HepG2 (cell line): ENCODE data around the gene SNX9. TPM values are rescaled to one million over a fixed set of nuclear protein-coding genes. Genes with fewer than 3 reads are reported as not detected.
A peak's percentile ranks its signal among the peaks of the same experiment; 100 is the strongest.

Experiments used
- CHD4 ChIP-seq: fragments of 200-600 bp; sonication (generic); IDR thresholded peaks from 2 replicates; pipeline ENCODE4 v1.7.0; 2017; ENCODE audit warnings: mild to moderate bottlenecking, low read length, borderline replicate concordance
- FOSL2 ChIP-seq: sonication (generic); formaldehyde crosslinking; IDR thresholded peaks from 2 replicates; pipeline ENCODE4 v1.4.0; 2020; ENCODE audit warnings: missing genetic modification reagents
- HMGA1 ChIP-seq: sonication (generic); formaldehyde crosslinking; conservative IDR thresholded peaks from 2 replicates; pipeline ENCODE4 v1.4.0; 2020; ENCODE audit warnings: missing genetic modification reagents
- SCMH1 ChIP-seq: sonication (generic); formaldehyde crosslinking; IDR thresholded peaks from 2 replicates; pipeline ENCODE4 v1.9.0; 2021; ENCODE audit warnings: missing genetic modification reagents, mild to moderate bottlenecking, borderline replicate concordance
- SNRNP70 ChIP-seq: fragments of 200-400 bp; formaldehyde crosslinking; IDR thresholded peaks from 2 replicates; pipeline ENCODE4 v1.6.1; 2017; ENCODE audit warnings: mild to moderate bottlenecking, low read depth, low read length, moderate library complexity
- XBP1 ChIP-seq: sonication (generic); formaldehyde crosslinking; IDR thresholded peaks from 2 replicates; pipeline ENCODE4 v1.5.0; 2020; ENCODE audit warnings: missing genetic modification reagents
- ZBTB49 ChIP-seq: sonication (generic); formaldehyde crosslinking; IDR thresholded peaks from 2 replicates; pipeline ENCODE4 v1.4.0; 2020; ENCODE audit warnings: missing genetic modification reagents, borderline replicate concordance
- ZNF225 ChIP-seq: sonication (generic); formaldehyde crosslinking; IDR thresholded peaks from 2 replicates; pipeline ENCODE4 v1.4.0; 2020; ENCODE audit warnings: mild to moderate bottlenecking, missing genetic modification reagents
- ZNF30 ChIP-seq: sonication (generic); formaldehyde crosslinking; IDR thresholded peaks from 2 replicates; pipeline ENCODE4 v1.5.0; 2020; ENCODE audit warnings: mild to moderate bottlenecking, missing genetic modification reagents
- ZNF564 ChIP-seq: sonication (generic); formaldehyde crosslinking; IDR thresholded peaks from 2 replicates; pipeline ENCODE4 v1.8.1; 2023; ENCODE audit warnings: mild to moderate bottlenecking, missing genetic modification reagents
- ZNF737 ChIP-seq: sonication (generic); formaldehyde crosslinking; IDR thresholded peaks from 2 replicates; pipeline ENCODE4 v1.5.0; 2020; ENCODE audit warnings: missing genetic modification reagents, mild to moderate bottlenecking, borderline replicate concordance
- ZNF775 ChIP-seq: sonication (generic); formaldehyde crosslinking; IDR thresholded peaks from 2 replicates; pipeline ENCODE4 v1.4.0; 2020; ENCODE audit warnings: missing genetic modification reagents, mild to moderate bottlenecking, moderate library complexity, borderline replicate concordance
- polyA plus RNA-seq, 8 experiments: library from polyadenylated mRNA; depleted of rRNA in 3 of 8; stranded (reverse) in 7 of 8; unstranded in 1 of 8; fragments of >200 nt; fragmentation: Illumina TruSeq in 4 of 8; extraction: Trizol in 4 of 8; gene quantifications; 2 replicates each; pipeline versions ENCODE4 v1.2.1 to v1.2.3, GENCODE V29; 2011 to 2016; ENCODE audit warnings: low read depth in 4 of 8, missing spikeins in 1 of 8, mixed read lengths in 1 of 8; ENCODE audit not compliant: insufficient read depth in 1 of 8
- total RNA-seq, 5 experiments: library from RNA; depleted of rRNA; stranded (reverse); fragments of >200 nt; fragmentation: Illumina TruSeq; extraction: Trizol; gene quantifications; 2 replicates each; pipeline ENCODE4 v1.2.3, GENCODE V29; 2016; ENCODE audit warnings: low read depth in 1 of 5
- TF ChIP-seq, protein P1 (sequence below): sonication (generic); formaldehyde crosslinking; IDR thresholded peaks from 2 replicates; pipeline ENCODE4 v1.4.0; 2020; ENCODE audit warnings: missing genetic modification reagents; ENCODE audit errors: not compliant biosample characterization
- TF ChIP-seq, protein P2 (sequence below): sonication (generic); formaldehyde crosslinking; IDR thresholded peaks from 2 replicates; pipeline ENCODE4 v1.4.0; 2020; ENCODE audit warnings: missing genetic modification reagents
- TF ChIP-seq, protein P3 (sequence below): sonication (generic); formaldehyde crosslinking; IDR thresholded peaks from 2 replicates; pipeline ENCODE4 v1.9.0; 2021; ENCODE audit warnings: missing genetic modification reagents, mild to moderate bottlenecking, borderline replicate concordance
- TF ChIP-seq, protein P4 (sequence below): IDR thresholded peaks from 2 replicates; pipeline ENCODE4 v1.6.1; 2012; ENCODE audit warnings: low read depth, low read length, improper control_type of control experiment
- TF ChIP-seq, protein P5 (sequence below): IDR thresholded peaks from 2 replicates; pipeline ENCODE4 v1.6.1; 2016

SNX9 gene
- total and polyA plus RNA-seq, 2 of the 13 experiments (the other 11 are each of a cell fraction or from before 2014, with no cell fraction given): 21.9 to 36.0 TPM

DNA sequence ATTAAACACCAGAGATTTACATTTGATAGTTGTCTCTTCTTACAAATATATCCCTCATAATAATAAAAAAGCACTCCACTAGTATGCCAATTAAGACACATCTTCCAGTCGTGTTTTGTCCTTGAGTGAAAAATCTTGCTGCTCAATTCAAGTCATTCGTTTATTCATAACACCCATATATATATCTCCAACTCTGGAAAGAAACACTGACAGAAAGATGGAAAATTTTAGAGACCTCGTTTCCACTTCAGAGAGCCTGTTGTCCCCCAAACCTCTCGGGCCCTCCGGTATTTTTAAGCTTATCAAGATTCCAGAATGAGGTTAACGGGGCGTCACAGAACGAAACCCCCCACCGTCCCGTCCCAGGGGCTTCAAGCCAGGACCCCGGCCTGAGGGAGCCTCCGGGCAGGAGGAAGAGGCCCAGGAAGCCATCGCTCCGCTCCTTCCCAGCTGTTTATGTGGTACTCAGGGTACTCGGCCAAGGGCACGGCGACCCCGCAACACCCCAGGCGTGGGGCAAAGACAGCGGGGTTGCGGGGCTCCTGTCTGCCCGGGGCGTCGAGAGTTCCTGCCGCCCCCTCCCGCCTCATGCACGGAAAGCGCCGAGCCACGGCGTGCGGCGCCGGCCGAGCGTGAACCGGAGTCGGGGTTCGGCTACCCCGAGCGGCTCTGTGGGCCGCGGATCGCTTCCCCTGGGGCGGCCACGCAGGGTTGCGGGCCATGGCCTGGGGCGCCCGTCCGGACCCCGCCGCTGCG lies 623 bp upstream of the SNX9 start (continued):
- no peak for TF ChIP-seq ZBTB49 (CRISPR knock-in tag)
- TF ChIP-seq ZNF30 (CRISPR knock-in tag): no peak
- TF ChIP-seq, protein P1, sequence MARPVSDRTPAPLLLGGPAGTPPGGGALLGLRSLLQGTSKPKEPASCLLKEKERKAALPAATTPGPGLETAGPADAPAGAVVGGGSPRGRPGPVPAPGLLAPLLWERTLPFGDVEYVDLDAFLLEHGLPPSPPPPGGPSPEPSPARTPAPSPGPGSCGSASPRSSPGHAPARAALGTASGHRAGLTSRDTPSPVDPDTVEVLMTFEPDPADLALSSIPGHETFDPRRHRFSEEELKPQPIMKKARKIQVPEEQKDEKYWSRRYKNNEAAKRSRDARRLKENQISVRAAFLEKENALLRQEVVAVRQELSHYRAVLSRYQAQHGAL (CRISPR knock-in tag): no peak
- no peak for TF ChIP-seq XBP1 (CRISPR knock-in tag)
- TF ChIP-seq, protein P2, sequence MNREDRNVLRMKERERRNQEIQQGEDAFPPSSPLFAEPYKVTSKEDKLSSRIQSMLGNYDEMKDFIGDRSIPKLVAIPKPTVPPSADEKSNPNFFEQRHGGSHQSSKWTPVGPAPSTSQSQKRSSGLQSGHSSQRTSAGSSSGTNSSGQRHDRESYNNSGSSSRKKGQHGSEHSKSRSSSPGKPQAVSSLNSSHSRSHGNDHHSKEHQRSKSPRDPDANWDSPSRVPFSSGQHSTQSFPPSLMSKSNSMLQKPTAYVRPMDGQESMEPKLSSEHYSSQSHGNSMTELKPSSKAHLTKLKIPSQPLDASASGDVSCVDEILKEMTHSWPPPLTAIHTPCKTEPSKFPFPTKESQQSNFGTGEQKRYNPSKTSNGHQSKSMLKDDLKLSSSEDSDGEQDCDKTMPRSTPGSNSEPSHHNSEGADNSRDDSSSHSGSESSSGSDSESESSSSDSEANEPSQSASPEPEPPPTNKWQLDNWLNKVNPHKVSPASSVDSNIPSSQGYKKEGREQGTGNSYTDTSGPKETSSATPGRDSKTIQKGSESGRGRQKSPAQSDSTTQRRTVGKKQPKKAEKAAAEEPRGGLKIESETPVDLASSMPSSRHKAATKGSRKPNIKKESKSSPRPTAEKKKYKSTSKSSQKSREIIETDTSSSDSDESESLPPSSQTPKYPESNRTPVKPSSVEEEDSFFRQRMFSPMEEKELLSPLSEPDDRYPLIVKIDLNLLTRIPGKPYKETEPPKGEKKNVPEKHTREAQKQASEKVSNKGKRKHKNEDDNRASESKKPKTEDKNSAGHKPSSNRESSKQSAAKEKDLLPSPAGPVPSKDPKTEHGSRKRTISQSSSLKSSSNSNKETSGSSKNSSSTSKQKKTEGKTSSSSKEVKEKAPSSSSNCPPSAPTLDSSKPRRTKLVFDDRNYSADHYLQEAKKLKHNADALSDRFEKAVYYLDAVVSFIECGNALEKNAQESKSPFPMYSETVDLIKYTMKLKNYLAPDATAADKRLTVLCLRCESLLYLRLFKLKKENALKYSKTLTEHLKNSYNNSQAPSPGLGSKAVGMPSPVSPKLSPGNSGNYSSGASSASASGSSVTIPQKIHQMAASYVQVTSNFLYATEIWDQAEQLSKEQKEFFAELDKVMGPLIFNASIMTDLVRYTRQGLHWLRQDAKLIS: no peak
- TF ChIP-seq, protein P3, sequence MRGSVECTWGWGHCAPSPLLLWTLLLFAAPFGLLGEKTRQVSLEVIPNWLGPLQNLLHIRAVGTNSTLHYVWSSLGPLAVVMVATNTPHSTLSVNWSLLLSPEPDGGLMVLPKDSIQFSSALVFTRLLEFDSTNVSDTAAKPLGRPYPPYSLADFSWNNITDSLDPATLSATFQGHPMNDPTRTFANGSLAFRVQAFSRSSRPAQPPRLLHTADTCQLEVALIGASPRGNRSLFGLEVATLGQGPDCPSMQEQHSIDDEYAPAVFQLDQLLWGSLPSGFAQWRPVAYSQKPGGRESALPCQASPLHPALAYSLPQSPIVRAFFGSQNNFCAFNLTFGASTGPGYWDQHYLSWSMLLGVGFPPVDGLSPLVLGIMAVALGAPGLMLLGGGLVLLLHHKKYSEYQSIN (CRISPR knock-in tag): no peak
- TF ChIP-seq ZNF564 (CRISPR knock-in tag): no peak
- TF ChIP-seq SNRNP70: no peak
- TF ChIP-seq SCMH1 (CRISPR knock-in tag): peak; percentile 17; the same call in 1 of the 2 replicates
- TF ChIP-seq ZNF737 (CRISPR knock-in tag): no peak
- TF ChIP-seq CHD4: no peak
- TF ChIP-seq HMGA1 (CRISPR knock-in tag): no peak
- TF ChIP-seq, protein P4, sequence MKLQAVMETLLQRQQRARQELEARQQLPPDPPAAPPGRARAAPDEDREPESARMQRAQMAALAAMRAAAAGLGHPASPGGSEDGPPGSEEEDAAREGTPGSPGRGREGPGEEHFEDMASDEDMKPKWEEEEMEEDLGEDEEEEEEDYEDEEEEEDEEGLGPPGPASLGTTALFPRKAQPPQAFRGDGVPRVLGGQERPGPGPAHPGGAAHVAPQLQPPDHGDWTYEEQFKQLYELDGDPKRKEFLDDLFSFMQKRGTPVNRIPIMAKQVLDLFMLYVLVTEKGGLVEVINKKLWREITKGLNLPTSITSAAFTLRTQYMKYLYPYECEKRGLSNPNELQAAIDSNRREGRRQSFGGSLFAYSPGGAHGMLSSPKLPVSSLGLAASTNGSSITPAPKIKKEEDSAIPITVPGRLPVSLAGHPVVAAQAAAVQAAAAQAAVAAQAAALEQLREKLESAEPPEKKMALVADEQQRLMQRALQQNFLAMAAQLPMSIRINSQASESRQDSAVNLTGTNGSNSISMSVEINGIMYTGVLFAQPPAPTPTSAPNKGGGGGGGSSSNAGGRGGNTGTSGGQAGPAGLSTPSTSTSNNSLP: no peak
- no peak for TF ChIP-seq ZNF775 (CRISPR knock-in tag)
- TF ChIP-seq ZNF225 (CRISPR knock-in tag): no peak
- TF ChIP-seq FOSL2: no peak
- TF ChIP-seq, protein P5, sequence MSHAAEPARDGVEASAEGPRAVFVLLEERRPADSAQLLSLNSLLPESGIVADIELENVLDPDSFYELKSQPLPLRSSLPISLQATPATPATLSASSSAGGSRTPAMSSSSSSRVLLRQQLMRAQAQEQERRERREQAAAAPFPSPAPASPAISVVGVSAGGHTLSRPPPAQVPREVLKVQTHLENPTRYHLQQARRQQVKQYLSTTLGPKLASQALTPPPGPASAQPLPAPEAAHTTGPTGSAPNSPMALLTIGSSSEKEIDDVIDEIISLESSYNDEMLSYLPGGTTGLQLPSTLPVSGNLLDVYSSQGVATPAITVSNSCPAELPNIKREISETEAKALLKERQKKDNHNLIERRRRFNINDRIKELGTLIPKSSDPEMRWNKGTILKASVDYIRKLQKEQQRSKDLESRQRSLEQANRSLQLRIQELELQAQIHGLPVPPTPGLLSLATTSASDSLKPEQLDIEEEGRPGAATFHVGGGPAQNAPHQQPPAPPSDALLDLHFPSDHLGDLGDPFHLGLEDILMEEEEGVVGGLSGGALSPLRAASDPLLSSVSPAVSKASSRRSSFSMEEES (CRISPR knock-in tag): no peak
